Esophagus mucosa (tissue), 1 donor: ENCODE data around the gene CEP350. TPM values are rescaled to one million over a fixed set of nuclear protein-coding genes. Genes with fewer than 3 reads are reported as not detected.
A peak's percentile ranks its signal among the peaks of the same experiment; 100 is the strongest.

Experiments used
- ATAC-seq: fragments of 200-7000 bp; cut with Tn5 transposase; one replicate; pipeline ENCODE4 v1.9.1; 2020
- total RNA-seq: library from RNA; stranded (reverse); gene quantifications from one replicate; pipeline ENCODE4 v1.2.4, GENCODE V29; 2023
- donor health status: DM: yes; HTN: yes; CAD: no.

The CEP350 gene
- total RNA-seq, 1 donor from 2014 or later, result 35.1 TPM

DNA sequence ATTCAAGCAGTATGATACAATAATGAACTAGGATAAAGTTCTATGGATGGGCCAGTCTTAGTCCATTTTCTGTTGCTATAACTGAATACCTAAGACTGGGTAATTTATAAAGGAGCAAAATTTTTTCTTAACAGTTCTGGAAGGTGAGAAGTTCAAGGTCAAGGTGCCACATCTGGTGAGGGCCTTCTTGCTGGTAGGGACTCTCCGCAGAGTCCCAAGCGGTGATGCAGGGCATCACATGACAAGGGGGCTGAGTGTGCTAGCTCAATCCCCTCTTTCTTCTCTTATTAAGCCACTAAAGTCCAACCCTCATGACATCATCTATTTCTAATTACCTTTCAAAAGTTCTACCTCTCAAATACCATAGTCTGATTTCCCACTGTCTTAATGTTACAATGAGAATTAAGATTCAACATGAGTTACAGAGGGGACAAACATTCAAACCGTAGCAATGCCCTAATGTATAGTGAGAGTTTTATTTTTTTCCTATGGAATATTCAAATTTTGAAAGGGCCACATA, 107.9 kb downstream of the CEP350 start:
- ATAC-seq, result no peak

- ATAC-seq, result no peak
These were observed 110.8 kb downstream of the CEP350 start for GRCh38 chr1:180065408-180065807.

DNA sequence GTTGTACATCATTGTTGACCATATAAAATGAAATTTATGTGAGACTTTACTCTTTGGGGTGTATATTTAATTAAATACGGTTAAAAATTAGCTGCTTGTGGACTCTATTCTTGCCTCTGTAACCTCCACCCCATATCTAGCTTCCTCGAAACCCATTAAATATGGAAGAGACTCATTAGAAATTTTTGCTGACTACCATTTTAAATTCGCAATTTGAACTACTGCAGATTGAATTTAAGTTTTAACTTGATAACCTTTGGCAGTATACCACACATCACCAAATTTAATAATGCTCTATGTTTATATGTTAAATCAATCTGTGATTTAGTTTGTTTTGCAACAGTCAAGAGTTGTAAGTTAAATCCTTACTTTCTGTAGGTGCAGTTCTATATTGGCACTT, 111.5 kb downstream of the CEP350 start:
- ATAC-seq, result no peak

- ATAC-seq, result no peak
These were observed 115.7 kb downstream of the CEP350 start for GRCh38 chr1:180070286-180070685.

DNA sequence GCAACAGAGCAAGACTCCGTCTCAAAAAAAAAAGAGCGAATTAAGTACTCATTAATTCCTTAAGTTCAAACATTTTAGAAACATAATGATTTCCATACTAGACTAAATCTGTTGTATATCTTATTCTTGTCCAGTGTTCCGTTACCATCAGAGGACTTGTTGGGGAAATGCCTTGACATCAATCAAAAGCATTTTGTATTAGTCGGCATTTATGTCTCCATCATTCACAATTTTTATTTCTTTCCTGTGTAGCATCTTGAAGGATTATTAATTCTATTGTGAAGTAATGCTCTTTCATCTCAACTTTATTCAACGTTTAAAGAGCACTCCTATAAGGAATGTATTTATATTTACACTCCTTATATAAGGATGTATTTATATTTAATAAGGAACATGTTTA, 117.1 kb downstream of the CEP350 start:
- ATAC-seq, result no peak

GRCh38 chr1:180080439-180080838, 125.8 kb downstream of the CEP350 start:
- ATAC-seq, result peak; percentile 89

GRCh38 chr1:180081474-180081873, 126.9 kb downstream of the CEP350 start:
- no peak for ATAC-seq

- no peak for ATAC-seq
These were observed 128.6 kb downstream of the CEP350 start for GRCh38 chr1:180083164-180083563.

DNA sequence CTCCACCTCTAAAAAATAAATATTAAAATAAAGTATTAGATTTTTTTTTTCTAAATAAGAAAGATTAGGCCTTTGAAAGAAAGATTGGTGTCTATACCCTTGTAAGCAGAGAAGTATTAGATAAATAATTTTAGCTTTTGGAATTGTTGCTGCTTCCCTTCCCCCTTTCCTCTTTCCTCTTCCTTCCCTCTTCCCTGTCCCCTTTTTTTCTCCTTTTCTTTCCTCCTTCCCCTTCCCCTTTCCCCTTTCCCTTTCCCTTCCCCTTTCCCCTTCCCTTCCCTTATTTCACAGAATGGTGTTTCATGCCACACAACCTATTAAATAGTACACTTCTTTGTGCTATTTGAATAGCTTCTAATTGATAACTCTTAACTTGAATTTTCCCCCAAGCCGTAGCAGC, 130.3 kb downstream of the CEP350 start:
- no peak for ATAC-seq

DNA sequence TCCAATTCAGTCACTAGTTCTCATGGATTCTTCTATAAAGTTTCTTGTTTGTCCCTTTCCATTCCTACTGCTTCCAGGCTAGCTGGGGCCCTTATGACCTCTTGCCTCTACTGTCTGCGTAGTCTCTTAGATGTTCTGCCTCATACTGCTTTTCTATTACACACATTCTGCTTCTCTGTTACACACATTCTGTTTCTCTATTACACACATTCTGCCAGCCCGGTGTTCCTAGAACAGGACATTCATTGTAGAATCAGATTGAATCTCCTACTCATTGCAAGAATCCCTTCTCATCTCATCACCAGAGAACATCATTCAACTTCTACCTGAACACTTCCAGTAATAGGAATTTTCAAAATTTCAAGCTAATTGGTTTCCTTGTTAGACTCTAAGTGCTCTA, 130.7 kb downstream of the CEP350 start:
- ATAC-seq, result no peak

GRCh38 chr1:180092931-180093650, 138.5 kb downstream of the CEP350 start:
- ATAC-seq, result no peak

GRCh38 chr1:180094705-180095295, 140.2 kb downstream of the CEP350 start:
- ATAC-seq, result no peak

DNA sequence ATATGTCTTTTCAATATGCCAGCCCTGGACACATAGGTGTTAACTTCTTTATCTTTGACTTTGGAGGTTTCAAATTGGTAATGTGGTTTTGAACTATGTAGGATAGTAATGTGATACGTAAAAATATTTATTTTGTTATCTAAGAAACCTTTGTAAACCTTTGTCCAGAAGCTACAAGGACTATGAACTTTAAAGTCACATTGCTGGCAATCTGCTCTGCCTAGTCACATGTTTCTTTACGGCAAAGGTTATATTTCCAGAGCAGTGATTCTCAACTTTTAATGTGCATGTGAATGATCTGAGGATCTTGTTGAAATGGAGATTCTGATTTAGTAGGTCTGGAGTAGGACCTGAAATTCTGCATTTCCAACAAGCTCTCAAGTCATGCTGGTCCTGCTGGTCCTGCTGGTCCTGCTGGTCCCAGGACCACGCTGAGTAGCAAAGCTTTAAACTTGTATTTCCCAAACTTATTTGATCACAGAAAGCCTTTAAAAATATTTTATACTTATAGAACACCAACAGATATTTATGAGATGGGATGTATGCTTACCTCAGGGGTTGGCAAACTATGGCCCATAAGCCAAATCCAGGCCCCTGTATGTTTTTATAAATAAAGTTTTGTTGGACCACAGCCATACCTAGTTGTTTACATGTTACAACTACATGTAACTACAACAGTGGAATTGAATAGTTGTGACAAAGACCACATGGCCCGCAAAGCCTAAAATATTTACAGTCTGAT, 142.1 kb downstream of the CEP350 start:
- ATAC-seq, result peak; percentile 80

DNA sequence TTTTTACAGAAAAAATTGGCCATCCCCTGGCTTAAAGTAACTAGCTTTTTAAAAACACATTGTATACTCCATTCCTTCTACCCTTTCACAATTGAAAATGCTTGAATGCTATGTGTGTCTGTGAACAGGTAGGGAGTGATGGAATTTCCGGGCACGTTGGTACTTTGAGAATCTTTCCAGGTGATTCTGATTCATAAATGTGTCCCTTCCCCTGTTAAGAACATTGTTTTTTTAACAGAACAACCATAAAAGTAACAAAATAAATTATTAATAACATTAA, 142.7 kb downstream of the CEP350 start:
- no peak for ATAC-seq

- ATAC-seq, result no peak
These were observed 146.8 kb downstream of the CEP350 start for GRCh38 chr1:180101411-180101810.

DNA sequence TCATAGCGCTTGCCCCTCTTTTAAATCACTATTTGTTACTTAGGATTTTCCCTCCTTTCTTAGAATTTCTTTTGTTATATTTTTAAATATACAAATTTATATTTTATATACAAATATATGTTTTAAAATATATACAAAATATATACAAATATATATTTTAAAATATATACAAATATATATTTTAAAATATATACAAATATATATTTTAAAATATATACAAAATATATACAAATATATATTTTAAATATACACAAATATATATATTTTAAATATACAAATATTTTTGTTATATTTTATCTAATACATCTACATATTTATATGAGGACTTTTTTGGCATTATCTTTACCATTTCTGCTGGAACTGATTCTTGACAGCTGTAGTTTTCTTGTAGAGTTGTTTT, 149.2 kb downstream of the CEP350 start:
- ATAC-seq, result no peak

DNA sequence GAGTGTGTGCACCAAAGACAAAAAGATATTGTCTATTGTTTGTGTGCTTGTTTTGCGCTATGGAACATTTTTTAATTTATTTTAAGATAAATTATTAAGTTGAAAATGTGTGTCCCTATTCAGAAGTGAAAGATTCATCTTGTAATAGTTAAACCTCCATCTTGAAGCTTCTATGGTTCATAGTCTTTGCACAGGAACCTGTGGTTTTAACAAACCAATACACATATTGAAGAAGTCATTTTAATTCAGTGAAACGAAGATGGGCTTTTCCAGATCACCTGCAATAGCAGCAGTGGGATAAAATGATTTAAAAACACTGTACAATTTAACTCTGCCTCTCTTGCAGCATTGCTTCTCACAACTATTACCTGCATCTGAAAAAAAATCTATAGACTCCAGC, 157.5 kb downstream of the CEP350 start:
- no peak for ATAC-seq

- no peak for ATAC-seq
These were observed 158.5 kb downstream of the CEP350 start for GRCh38 chr1:180112984-180113647.

GRCh38 chr1:180114396-180114945, 159.9 kb downstream of the CEP350 start:
- no peak for ATAC-seq

DNA sequence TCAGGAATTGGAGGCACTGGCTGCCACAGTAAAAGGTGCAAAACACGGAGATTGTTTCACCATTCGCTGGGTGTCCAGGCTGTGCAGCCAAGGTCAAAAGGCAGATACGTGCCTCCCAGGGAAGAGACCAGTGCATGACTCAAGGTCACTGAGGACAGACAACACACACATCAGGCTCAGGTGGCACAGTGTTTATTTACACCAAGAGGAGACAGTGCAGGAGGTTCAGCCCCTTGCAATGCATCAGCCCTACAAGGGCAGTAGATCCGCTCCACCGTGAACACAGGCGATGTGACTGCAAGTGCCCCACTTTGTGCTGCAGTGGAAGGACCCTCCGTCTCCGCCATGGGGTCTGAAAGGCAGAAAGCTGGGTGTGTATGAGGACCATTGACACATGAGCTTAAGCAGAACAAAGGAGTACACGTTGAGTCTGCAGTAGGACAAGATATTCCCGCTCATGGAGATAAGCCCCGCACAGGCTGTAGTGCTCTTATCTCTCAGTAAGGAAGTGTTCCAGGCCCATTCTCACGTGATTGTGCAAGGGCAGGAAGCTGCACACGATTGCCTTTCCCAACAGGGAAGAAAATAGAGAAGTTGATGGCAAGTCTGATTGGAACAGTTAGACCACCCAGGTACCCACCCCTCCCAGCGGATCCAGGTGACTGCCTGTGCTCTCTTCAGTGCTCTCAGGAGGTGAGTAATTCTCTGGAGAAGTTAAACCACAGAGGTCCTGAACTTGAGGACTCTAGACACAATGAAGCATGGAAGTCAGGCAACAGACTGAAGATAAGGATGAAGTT, 162.6 kb downstream of the CEP350 start:
- ATAC-seq, result peak; percentile 32

- ATAC-seq, result peak; percentile 55
These were observed 163.1 kb downstream of the CEP350 start for GRCh38 chr1:180117764-180118116.

DNA sequence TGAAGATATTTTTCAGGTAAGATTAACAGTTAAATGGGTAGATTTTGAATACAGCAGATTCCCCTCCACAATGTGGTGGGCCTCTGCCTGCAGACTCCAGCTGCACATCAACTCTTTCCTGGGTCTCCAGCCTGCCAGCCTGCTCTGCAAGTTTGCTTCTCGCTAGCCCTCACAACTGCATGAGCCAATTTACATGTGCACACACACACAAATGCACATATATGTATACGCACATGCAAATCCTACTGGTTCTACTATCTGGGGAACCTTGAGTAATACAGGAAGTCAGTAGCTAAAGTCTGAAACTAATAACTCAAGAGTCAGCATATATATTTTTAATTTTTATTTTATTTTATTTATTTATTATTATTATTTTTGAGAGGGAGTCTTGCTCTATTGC, 165.2 kb downstream of the CEP350 start:
- ATAC-seq, result no peak
